ENCODE results near the gene CLEC9A.

- TF ChIP-seq OSR1 (CRISPR knock-in tag; IDR thresholded peaks at IDR 0.05) (no peak), ESRRG (CRISPR knock-in tag; IDR thresholded peaks at IDR 0.05) (no peak)
Observed at GRCh38 chr12:10031771-10032175, 1.3 kb downstream of the CLEC9A start.
